A673 (cell line): ENCODE measurements around the gene GPR39. TPM values are rescaled to one million over a fixed set of nuclear protein-coding genes. Genes with fewer than 3 reads are reported as not detected.

ENCODE experiments used
- BruUV-seq: library from RNA; stranded (reverse); fragments of 400-500 nt; replicated peaks from 2 replicates; lab custom pipeline; 2021; lab: Mats Ljungman, UMichigan
- CTCF ChIA-PET: fragments of 300-600 bp; sonication (Branson Sonifier 250); formaldehyde crosslinking; loops from one replicate; lab custom pipeline; 2022; ENCODE audit warnings: antibody characterized with exemption; lab: Charles Lee
- POLR2A ChIA-PET: fragments of 300-600 bp; sonication (Branson Sonifier 250); formaldehyde crosslinking; loops from one replicate; lab custom pipeline; 2022; ENCODE audit warnings: antibody characterized with exemption; ENCODE audit not compliant: low non-redundant PET; lab: Charles Lee
- DNase-seq: peaks from one replicate; pipeline ENCODE4 v3.0.0-alpha.2; 2015; ENCODE audit warnings: low spot score
- H3K27ac ChIP-seq: fragments of 200-600 bp; sonication (generic); 2 replicates; pipeline ENCODE4 v1.5.1; 2016; ENCODE audit warnings: mixed run types, low read depth, mild to moderate bottlenecking, mixed read lengths, antibody characterized with exemption, low read length; ENCODE audit not compliant: poor library complexity, severe bottlenecking
- H3K27me3 ChIP-seq: fragments of 200-600 bp; sonication (generic); replicated peaks from 2 replicates; pipeline ENCODE4 v1.6.1; 2017; ENCODE audit warnings: mixed run types, low read depth, mild to moderate bottlenecking, mixed read lengths, antibody characterized with exemption, low read length; ENCODE audit not compliant: insufficient read depth, poor library complexity
- H3K36me3 ChIP-seq: fragments of 200-600 bp; sonication (generic); 2 replicates; pipeline ENCODE4 v1.6.1; 2016; ENCODE audit warnings: mixed run types, mild to moderate bottlenecking, mixed read lengths, antibody characterized with exemption, low read length; ENCODE audit not compliant: insufficient read depth, poor library complexity, severe bottlenecking
- H3K4me1 ChIP-seq: fragments of 200-600 bp; sonication (generic); 2 replicates; pipeline ENCODE4 v1.6.1; 2017; ENCODE audit warnings: mixed run types, mild to moderate bottlenecking, mixed read lengths, antibody characterized with exemption, low read length; ENCODE audit not compliant: insufficient read depth, poor library complexity, severe bottlenecking
- H3K4me3 ChIP-seq: fragments of 200-600 bp; sonication (generic); 2 replicates; pipeline ENCODE4 v1.5.1; 2016; ENCODE audit warnings: low read depth, mixed run types, mild to moderate bottlenecking, mixed read lengths, low read length; ENCODE audit not compliant: poor library complexity, severe bottlenecking
- H3K9me3 ChIP-seq: fragments of 200-600 bp; sonication (generic); 2 replicates; pipeline ENCODE4 v1.6.1; 2016; ENCODE audit warnings: mixed run types, low read depth, mild to moderate bottlenecking, mixed read lengths, antibody characterized with exemption, low read length; ENCODE audit not compliant: poor library complexity, severe bottlenecking
- CTCF ChIP-seq: fragments of 300-800, 200-600 bp; sonication (generic); conservative IDR thresholded peaks from 2 replicates; pipeline ENCODE4 v1.5.1; 2017; ENCODE audit warnings: low read depth, mild to moderate bottlenecking, antibody characterized with exemption, low read length, moderate library complexity, mixed read lengths
- EZH2 ChIP-seq: fragments of 200-600 bp; sonication (generic); IDR thresholded peaks from 2 replicates; pipeline ENCODE4 v1.6.1; 2017; ENCODE audit warnings: borderline replicate concordance, low read depth, mild to moderate bottlenecking, mixed read lengths, antibody characterized with exemption, low read length; ENCODE audit not compliant: poor library complexity, severe bottlenecking
- intact Hi-C: fragments of 100-400 bp; cut with micrococcal nuclease; formaldehyde crosslinking; loops from one replicate; pipeline ENCODE4 v1.10.0; 2022; ENCODE audit not compliant: unreplicated experiment
- total RNA-seq: library from RNA; stranded (reverse); gene quantifications from 2 replicates; pipeline ENCODE4 v1.2.3, GENCODE V29; 2021

The GPR39 gene
- total RNA-seq, 1 experiment from 2014 or later = 3.6 TPM

GRCh38 chr2:132584976-132585817 is 168.6 kb downstream of the GPR39 start:
- Histone ChIP-seq H3K27ac (no peak overlapping the region), H3K36me3 (no peaks in the 10 kb centered on the region), H3K9me3 (no peaks in the 10 kb centered on the region), H3K27me3 (no peaks in the 10 kb centered on the region), H3K4me3 (no peak overlapping the region), H3K4me1 (no peaks in the 10 kb centered on the region)
- POLR2A ChIA-PET = no interaction called here
- intact Hi-C loops = no loop called here
- DNase-seq = no peak
- TF ChIP-seq CTCF (no peak), EZH2 (no peak)
- BruUV-seq = no TSS peak
- CTCF ChIA-PET = no interaction called here

DNA sequence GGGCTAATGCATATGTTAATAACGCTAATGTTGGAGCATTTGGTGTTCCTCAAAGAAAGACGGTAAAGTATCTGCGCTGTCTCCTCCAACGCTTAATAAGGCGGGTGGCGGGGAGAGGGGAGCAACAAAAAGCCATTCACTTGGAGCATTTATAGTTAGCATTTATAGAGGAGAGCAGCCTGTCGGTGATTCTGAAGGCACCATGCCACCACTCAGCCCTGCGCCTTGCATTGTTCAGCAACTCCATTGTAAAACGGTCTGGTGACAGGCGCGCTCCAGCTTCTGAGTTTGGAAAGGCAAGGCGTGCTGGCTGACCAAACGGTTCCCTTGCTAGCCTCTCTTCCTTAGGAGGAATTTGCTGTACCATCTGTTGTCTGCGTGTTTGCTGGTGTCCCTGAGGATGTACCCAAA is 169.5 kb downstream of the GPR39 start:
- no peak for TF ChIP-seq CTCF
- TF ChIP-seq EZH2 = no peak
- Histone ChIP-seq H3K27me3 (no peaks in the 10 kb centered on the region), H3K27ac (no peak overlapping the region), H3K9me3 (no peaks in the 10 kb centered on the region), H3K4me3 (no peak overlapping the region), H3K36me3 (no peaks in the 10 kb centered on the region), H3K4me1 (no peaks in the 10 kb centered on the region)
- ChIA-PET POLR2A (no interaction called here), CTCF (no interaction called here)
- BruUV-seq = no TSS peak
- no peak for DNase-seq
- intact Hi-C loops = no loop called here

DNA sequence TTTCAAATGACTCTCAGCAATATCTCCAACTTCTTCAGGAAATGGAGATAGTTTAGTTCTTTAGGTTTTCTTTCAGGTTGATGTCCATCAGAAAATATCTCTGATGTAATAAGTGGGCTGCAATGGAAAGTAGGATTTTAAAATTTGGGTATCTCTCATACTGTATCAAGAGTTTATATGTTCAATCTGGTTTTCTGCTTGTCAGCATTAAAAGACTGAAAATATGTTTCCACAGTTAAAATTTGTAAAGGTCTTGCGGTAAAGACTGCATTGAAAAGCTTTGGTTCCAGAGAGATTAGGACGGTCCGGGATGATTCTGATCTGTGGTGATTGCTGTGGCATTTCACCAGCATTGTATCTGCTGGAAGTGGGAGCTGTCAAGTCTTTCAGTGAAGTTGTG is 170.2 kb downstream of the GPR39 start:
- CTCF ChIA-PET = no interaction called here
- intact Hi-C loops = no loop called here
- no peak for TF ChIP-seq CTCF
- no peak for TF ChIP-seq EZH2
- no peaks in the 10 kb centered on the region for H3K9me3 ChIP-seq
- H3K36me3 ChIP-seq = no peaks in the 10 kb centered on the region
- H3K27ac ChIP-seq = no peak overlapping the region
- H3K4me1 ChIP-seq = no peaks in the 10 kb centered on the region
- H3K27me3 ChIP-seq = no peaks in the 10 kb centered on the region
- no TSS peak for BruUV-seq
- DNase-seq = no peak
- H3K4me3 ChIP-seq = no peak overlapping the region
- POLR2A ChIA-PET = no interaction called here
